OCI-LY7 (cell line): ENCODE data around the gene HLA-DPA1. TPM values are rescaled to one million over a fixed set of nuclear protein-coding genes. Genes with fewer than 3 reads are reported as not detected.

Experiments
- BruUV-seq: library from RNA; stranded (reverse); fragments of 400-500 nt; replicated peaks from 2 replicates; lab custom pipeline; 2021; lab: Mats Ljungman, UMichigan
- CTCF ChIA-PET: fragments of 300-600 bp; sonication (Branson Sonifier 250); formaldehyde crosslinking; loops from one replicate; lab custom pipeline; 2022; ENCODE audit warnings: antibody characterized with exemption; ENCODE audit not compliant: unreplicated experiment; lab: Charles Lee
- POLR2A ChIA-PET: fragments of 300-600 bp; sonication (Branson Sonifier 250); formaldehyde crosslinking; loops from one replicate; lab custom pipeline; 2022; ENCODE audit warnings: antibody characterized with exemption; lab: Charles Lee
- DNase-seq: peaks from one replicate; pipeline ENCODE4 v3.0.0-alpha.2; 2015; ENCODE audit warnings: low spot score
- H2AFZ ChIP-seq: fragments of 200-600 bp; sonication (generic), shearing (Covaris generic); 2 replicates; pipeline ENCODE4 v1.6.1; 2014; ENCODE audit warnings: mild to moderate bottlenecking, antibody characterized with exemption, low read length, moderate library complexity
- H3K27ac ChIP-seq: fragments of 200-600 bp; sonication (generic); 2 replicates; pipeline ENCODE4 v1.5.1; 2014; ENCODE audit warnings: mixed run types, low read depth, mild to moderate bottlenecking, moderate library complexity, low read length, inconsistent platforms; ENCODE audit not compliant: poor library complexity, severe bottlenecking
- H3K36me3 ChIP-seq: fragments of 200-600 bp; sonication (generic); 2 replicates; pipeline ENCODE4 v1.6.1; 2014; ENCODE audit warnings: mild to moderate bottlenecking, antibody characterized with exemption, low read length, moderate library complexity, mixed read lengths; ENCODE audit not compliant: insufficient read depth
- H3K4me1 ChIP-seq: fragments of 200-600 bp; sonication (generic); 2 replicates; pipeline ENCODE4 v1.5.1; 2014; ENCODE audit warnings: mild to moderate bottlenecking, low read length; ENCODE audit not compliant: insufficient read depth, poor library complexity, severe bottlenecking
- H3K4me2 ChIP-seq: fragments of 200-600 bp; sonication (generic); 2 replicates; pipeline ENCODE4 v1.6.1; 2014; ENCODE audit warnings: mild to moderate bottlenecking, low read length
- H3K4me3 ChIP-seq: fragments of 200-600 bp; sonication (generic); 2 replicates; pipeline ENCODE4 v1.5.1; 2014; ENCODE audit warnings: mild to moderate bottlenecking, low read depth, low read length; ENCODE audit not compliant: poor library complexity, severe bottlenecking
- H3K79me2 ChIP-seq: fragments of 200-600 bp; sonication (generic); 2 replicates; pipeline ENCODE4 v1.6.1; 2016; ENCODE audit warnings: low read depth, mild to moderate bottlenecking, low read length, moderate library complexity, mixed read lengths; ENCODE audit not compliant: insufficient read depth
- H3K9me2 ChIP-seq: fragments of 200-600 bp; sonication (generic); 2 replicates; pipeline ENCODE4 v1.6.1; 2016; ENCODE audit warnings: mild to moderate bottlenecking, low read length, mixed read lengths; ENCODE audit not compliant: insufficient read depth
- H3K9me3 ChIP-seq: fragments of 200-600 bp; sonication (generic); 2 replicates; pipeline ENCODE4 v1.6.1; 2014; ENCODE audit warnings: mild to moderate bottlenecking, mixed run types, low read length, mixed read lengths
- H4K20me1 ChIP-seq: fragments of 200-600 bp; sonication (generic); 2 replicates; pipeline ENCODE4 v1.6.1; 2014; ENCODE audit warnings: mild to moderate bottlenecking, antibody characterized with exemption, low read length, moderate library complexity, mixed read lengths; ENCODE audit not compliant: insufficient read depth
- EZH2phosphoT487 ChIP-seq: fragments of 200-600 bp; sonication (generic); IDR thresholded peaks from 2 replicates; pipeline ENCODE4 v1.6.1; 2018; ENCODE audit warnings: low read depth, borderline replicate concordance, mild to moderate bottlenecking, mixed run types, antibody characterized with exemption, low read length, moderate library complexity, mixed read lengths
- intact Hi-C: fragments of 100-400 bp; cut with micrococcal nuclease; formaldehyde crosslinking; loops from one replicate; pipeline ENCODE4 v1.10.0; 2022; ENCODE audit not compliant: unreplicated experiment
- total RNA-seq, 2 experiments: library from RNA; depleted of rRNA in 1 of 2; stranded (reverse); fragments of >200 nt in 1 of 2; shearing (Covaris generic) in 1 of 2; gene quantifications; 2 replicates each; pipeline ENCODE4 v1.2.3, GENCODE V29; 2014 to 2022
- TF ChIP-seq, protein P1 (sequence below): fragments of 200-600 bp; sonication (generic); conservative IDR thresholded peaks from 2 replicates; pipeline ENCODE4 v1.5.1; 2014; ENCODE audit warnings: mild to moderate bottlenecking, antibody characterized with exemption, low read length, moderate library complexity, mixed read lengths

HLA-DPA1 gene
- total RNA-seq, 2 experiments from 2014 or later, result 253 to 388 TPM

- Histone ChIP-seq H4K20me1 (peaks cover 9% of the 10 kb centered on the region; the same call in 1 of the 2 replicates), H3K4me1 (peaks cover 41% of the 10 kb centered on the region), H3K4me3 (peak within 1 kb of the TSS; percentile 80), H3K9me2 (no peaks in the 10 kb centered on the region), H2AFZ (peak within 1 kb of the TSS; percentile 81), H3K4me2 (peak within 1 kb of the TSS; percentile 84), H3K9me3 (no peaks in the 10 kb centered on the region), H3K79me2 (peaks cover 68% of the 10 kb centered on the region), H3K36me3 (peaks cover 34% of the 10 kb centered on the region), H3K27ac (peak within 1 kb of the TSS; percentile 88)
- DNase-seq, result peak; percentile 90
- CTCF ChIA-PET, result no interaction called here
- TF ChIP-seq EZH2phosphoT487, result no peak
- TF ChIP-seq, protein P1, sequence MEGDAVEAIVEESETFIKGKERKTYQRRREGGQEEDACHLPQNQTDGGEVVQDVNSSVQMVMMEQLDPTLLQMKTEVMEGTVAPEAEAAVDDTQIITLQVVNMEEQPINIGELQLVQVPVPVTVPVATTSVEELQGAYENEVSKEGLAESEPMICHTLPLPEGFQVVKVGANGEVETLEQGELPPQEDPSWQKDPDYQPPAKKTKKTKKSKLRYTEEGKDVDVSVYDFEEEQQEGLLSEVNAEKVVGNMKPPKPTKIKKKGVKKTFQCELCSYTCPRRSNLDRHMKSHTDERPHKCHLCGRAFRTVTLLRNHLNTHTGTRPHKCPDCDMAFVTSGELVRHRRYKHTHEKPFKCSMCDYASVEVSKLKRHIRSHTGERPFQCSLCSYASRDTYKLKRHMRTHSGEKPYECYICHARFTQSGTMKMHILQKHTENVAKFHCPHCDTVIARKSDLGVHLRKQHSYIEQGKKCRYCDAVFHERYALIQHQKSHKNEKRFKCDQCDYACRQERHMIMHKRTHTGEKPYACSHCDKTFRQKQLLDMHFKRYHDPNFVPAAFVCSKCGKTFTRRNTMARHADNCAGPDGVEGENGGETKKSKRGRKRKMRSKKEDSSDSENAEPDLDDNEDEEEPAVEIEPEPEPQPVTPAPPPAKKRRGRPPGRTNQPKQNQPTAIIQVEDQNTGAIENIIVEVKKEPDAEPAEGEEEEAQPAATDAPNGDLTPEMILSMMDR, result no peak
- POLR2A ChIA-PET, result interaction anchor here (0.7 to 5.4 kb wide), 12 partner anchors 23 to 173 kb away, joined by 3 to 75 read pairs (median 4); partner anchors contain the start of gene HLA-DOA
- BruUV-seq, result TSS peak; percentile 61
- intact Hi-C loops, result no loop called here
Measured at GRCh38 chr6:33075568-33076405, 2.3 kb upstream of the HLA-DPA1 start, which contains the start of gene HLA-DPB1. Gene HLA-DPB1 (plus strand): TSS chr6:33075990. CDS start chr6:33076042, 52 bp downstream.

DNA sequence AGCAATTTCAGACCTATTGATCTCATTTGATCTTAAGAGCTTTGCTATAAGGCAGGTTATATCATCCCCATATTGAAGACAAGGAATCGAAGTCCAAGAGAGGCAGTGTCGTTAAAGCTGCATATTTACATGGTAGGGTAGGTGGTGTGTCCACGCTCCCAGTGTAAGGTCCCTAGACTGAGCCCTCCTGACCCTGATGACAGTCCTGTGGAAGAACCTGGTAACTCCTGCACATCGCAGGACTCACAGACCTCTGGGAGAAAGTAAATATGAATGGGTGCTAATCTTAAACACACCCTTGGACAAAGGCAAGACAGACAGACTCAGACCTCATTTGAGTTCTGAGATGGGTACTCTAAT, 1.7 kb upstream of the HLA-DPA1 start:
- ChIA-PET POLR2A (interaction anchor here (0.8 to 5.4 kb wide), 9 partner anchors 23 to 173 kb away, joined by 3 to 75 read pairs (median 4); partner anchors contain the start of gene HLA-DOA), CTCF (no interaction called here)
- H3K4me3 ChIP-seq, result peak overlapping the region; percentile 80
- peaks cover 9% of the 10 kb centered on the region; the same call in 1 of the 2 replicates for H4K20me1 ChIP-seq
- peaks cover 36% of the 10 kb centered on the region for H3K36me3 ChIP-seq
- intact Hi-C loops, result no loop called here
- peak; percentile 34 for DNase-seq
- peaks cover 47% of the 10 kb centered on the region for H3K4me1 ChIP-seq
- H3K4me2 ChIP-seq, result peak overlapping the region; percentile 84
- peak overlapping the region; percentile 81 for H2AFZ ChIP-seq
- H3K79me2 ChIP-seq, result peaks cover 74% of the 10 kb centered on the region
- TF ChIP-seq, protein P1, result no peak
- TF ChIP-seq EZH2phosphoT487, result no peak
- no peaks in the 10 kb centered on the region for H3K9me3 ChIP-seq
- no TSS peak for BruUV-seq
- no peaks in the 10 kb centered on the region for H3K9me2 ChIP-seq
- peak overlapping the region; percentile 88 for H3K27ac ChIP-seq
